GM19240 (cell line): ENCODE results near the gene NRIP2.
"Not testable (repeated sequence)": the region's sequence is repeated elsewhere in the genome, so short reads cannot be mapped to it uniquely, and the experiment has no call there.

Experiments
- DNase-seq: peaks from one replicate; pipeline ENCODE4 v3.0.0; 2011; ENCODE audit warnings: low spot score; ENCODE audit not compliant: insufficient read length

The NRIP2 gene

GRCh38 chr12:2834581-2835491 lies at the start of gene NRIP2:
Gene NRIP2 (minus strand): TSS chr12:2835035. CDS start chr12:2834983, 52 bp downstream.
- no peak for DNase-seq

GRCh38 chr12:2879853-2880252 lies 45.0 kb upstream of the NRIP2 start:
- no peak for DNase-seq

- no peak for DNase-seq
Measured at GRCh38 chr12:2877953-2878732, 43.3 kb upstream of the NRIP2 start.

- DNase-seq: peak; percentile 86
Measured at GRCh38 chr12:2877047-2877952, 42.5 kb upstream of the NRIP2 start, which contains the start of the genes FOXM1 and RHNO1. Gene FOXM1 (minus strand): TSS chr12:2877174. CDS start chr12:2874478, 2,696 bp downstream. Gene RHNO1 (plus strand): TSS chr12:2877223. CDS start chr12:2885367, 8,144 bp downstream.

GRCh38 chr12:2876431-2877046 lies 41.7 kb upstream of the NRIP2 start:
- no peak for DNase-seq

- not testable (repeated sequence) for DNase-seq
Measured at GRCh38 chr12:2868986-2869632, 34.3 kb upstream of the NRIP2 start.

- DNase-seq: no peak
Measured at GRCh38 chr12:2864198-2864597, 29.4 kb upstream of the NRIP2 start.

- not testable (repeated sequence) for DNase-seq
Measured at GRCh38 chr12:2863402-2863801, 28.6 kb upstream of the NRIP2 start.

- no peak for DNase-seq
Measured at GRCh38 chr12:2862876-2863275, 28.0 kb upstream of the NRIP2 start.

- DNase-seq: no peak
Measured at GRCh38 chr12:2860170-2860569, 25.3 kb upstream of the NRIP2 start.

GRCh38 chr12:2858944-2859421 lies 24.1 kb upstream of the NRIP2 start:
- no peak for DNase-seq

GRCh38 chr12:2858334-2858733 lies 23.5 kb upstream of the NRIP2 start:
- DNase-seq: no peak

- no peak for DNase-seq
Measured at GRCh38 chr12:2857576-2857975, 22.7 kb upstream of the NRIP2 start.

- no peak for DNase-seq
Measured at GRCh38 chr12:2857021-2857431, 22.2 kb upstream of the NRIP2 start, which contains the start of gene TEX52. Gene TEX52 (minus strand): TSS chr12:2857039. CDS start chr12:2857026, 13 bp downstream.

GRCh38 chr12:2856051-2856450 lies 21.2 kb upstream of the NRIP2 start:
- no peak for DNase-seq

- DNase-seq: no peak
Measured at GRCh38 chr12:2855546-2855945, 20.7 kb upstream of the NRIP2 start.

GRCh38 chr12:2854669-2855453 lies 20.0 kb upstream of the NRIP2 start:
- DNase-seq: no peak

GRCh38 chr12:2853626-2854025 lies 18.8 kb upstream of the NRIP2 start:
- DNase-seq: peak; percentile 23

GRCh38 chr12:2851931-2852330 lies 17.1 kb upstream of the NRIP2 start:
- DNase-seq: no peak
